CD4-positive, CD25-positive, alpha-beta regulatory T cell (primary cell): Measurements from ENCODE around the gene GDPD4. TPM values are rescaled to one million over a fixed set of nuclear protein-coding genes. Genes with fewer than 3 reads are reported as not detected.

ENCODE experiments used
- ATAC-seq, 2 donors: fragments of 150-1000 bp; cut with Tn5 transposase; one replicate each; pipeline ENCODE4 v1.10.0; 2021; ENCODE audit warnings: low read depth in 2 of 2, moderate number of reproducible peaks in 2 of 2, moderate library complexity in 1 of 2
- DNase-seq, 3 donors: peaks; one replicate each; pipeline versions ENCODE4 v3.0.0 to v3.0.0-alpha.2; 2012 to 2022; ENCODE audit warnings: mixed read lengths in 1 of 3
- H3K27ac ChIP-seq: one replicate; pipeline ENCODE4 v1.7.0; 2013; ENCODE audit warnings: mild to moderate bottlenecking, low read length; ENCODE audit not compliant: insufficient read depth, poor library complexity, severe bottlenecking
- H3K27me3 ChIP-seq: one replicate; pipeline ENCODE4 v1.7.0; 2013; ENCODE audit warnings: low read length; ENCODE audit not compliant: control insufficient read depth, insufficient read depth
- H3K36me3 ChIP-seq: one replicate; pipeline ENCODE4 v1.7.0; 2013; ENCODE audit warnings: mild to moderate bottlenecking, low read length, moderate library complexity; ENCODE audit not compliant: control insufficient read depth, insufficient read depth
- H3K4me1 ChIP-seq: 2 replicates; pipeline ENCODE4 v1.7.0; 2013; ENCODE audit warnings: mild to moderate bottlenecking, low read length; ENCODE audit not compliant: insufficient read depth, control insufficient read depth, poor library complexity, severe bottlenecking
- H3K4me3 ChIP-seq: one replicate; pipeline ENCODE4 v1.7.0; 2013; ENCODE audit warnings: low read depth, mild to moderate bottlenecking, low read length, moderate library complexity
- H3K9me3 ChIP-seq, 2 experiments: 1 replicate in 1 of 2; 2 replicates in 1 of 2; pipeline ENCODE4 v1.7.0; 2013; ENCODE audit warnings: low read length in 2 of 2, mild to moderate bottlenecking in 1 of 2, moderate library complexity in 1 of 2; ENCODE audit not compliant: control insufficient read depth in 2 of 2
- H3K27ac Mint-ChIP-seq, 3 donors: one replicate each; pipeline ENCODE4 v1.8.0; 2020 to 2022; ENCODE audit warnings: mild to moderate bottlenecking in 3 of 3, mixed read lengths in 3 of 3, moderate library complexity in 2 of 3
- H3K27me3 Mint-ChIP-seq: one replicate; pipeline ENCODE4 v1.8.0; 2022; ENCODE audit warnings: mild to moderate bottlenecking, mixed read lengths
- H3K36me3 Mint-ChIP-seq: one replicate; pipeline ENCODE4 v1.8.0; 2020; ENCODE audit warnings: mixed read lengths
- H3K4me1 Mint-ChIP-seq, 4 donors: one replicate each; pipeline ENCODE4 v1.8.0; 2020 to 2022; ENCODE audit warnings: mixed read lengths in 4 of 4, mild to moderate bottlenecking in 1 of 4
- H3K4me3 Mint-ChIP-seq, 4 donors: one replicate each; pipeline ENCODE4 v1.8.0; 2020 to 2022; ENCODE audit warnings: mild to moderate bottlenecking in 4 of 4, mixed read lengths in 4 of 4, moderate library complexity in 3 of 4
- H3K9me3 Mint-ChIP-seq, 7 donors: one replicate each; pipeline ENCODE4 v1.8.0; 2020 to 2022; ENCODE audit warnings: mixed read lengths in 7 of 7, mild to moderate bottlenecking in 3 of 7, moderate library complexity in 2 of 7
- polyA plus RNA-seq, 4 donors: library from polyadenylated mRNA; unstranded; fragments of 300-500 nt; fragmentation: Illumina TruSeq; gene quantifications; one replicate each; pipeline ENCODE4 v1.2.3, GENCODE V29; 2021
- total RNA-seq: library from RNA; stranded (reverse); gene quantifications from one replicate; pipeline ENCODE4 v1.2.3, GENCODE V29; 2022

Gene GDPD4
- total and polyA plus RNA-seq, 5 donors from 2014 or later: not detected

DNA sequence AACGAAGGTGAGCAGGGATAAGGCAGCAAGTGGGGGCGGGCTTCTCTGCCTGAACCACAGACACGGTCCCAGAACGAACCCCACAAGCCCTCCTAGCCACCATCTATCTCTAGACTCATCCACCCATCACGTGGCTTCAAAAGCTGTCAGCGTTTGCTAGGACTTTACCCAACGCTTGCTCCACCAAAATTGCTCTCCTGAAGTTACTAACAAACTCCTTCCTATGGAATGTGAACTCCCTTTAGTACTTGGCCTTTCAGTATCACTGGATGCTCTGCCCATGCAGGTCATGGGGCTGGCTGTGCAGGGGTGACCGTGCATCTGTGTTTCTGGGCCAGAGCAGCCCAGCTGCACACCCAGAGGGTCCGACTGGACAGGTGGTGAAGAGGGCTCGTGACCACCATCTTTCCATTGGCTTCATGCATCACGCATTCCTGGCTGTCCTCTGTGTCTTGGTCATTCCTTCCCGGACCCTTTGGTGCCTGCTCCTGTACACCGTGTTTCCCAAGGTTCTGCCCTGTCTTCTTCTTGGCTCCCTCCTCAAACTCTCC is 88.4 kb downstream of the GDPD4 start:
- Histone ChIP-seq H3K9me3 (no peaks in the 10 kb centered on the region), H3K4me1 (no peaks in the 10 kb centered on the region), H3K27ac (no peak overlapping the region), H3K27me3 (no peaks in the 10 kb centered on the region), H3K4me3 (no peak overlapping the region), H3K36me3 (no peaks in the 10 kb centered on the region)
- DNase-seq: no peak
- ATAC-seq: no peak
- Mint-ChIP-seq H3K4me3 (no peak overlapping the region), H3K9me3 (no peaks in the 10 kb centered on the region), H3K27ac (no peak overlapping the region), H3K27me3 (no peaks in the 10 kb centered on the region), H3K4me1 (no peaks in the 10 kb centered on the region), H3K36me3 (no peaks in the 10 kb centered on the region)

DNA sequence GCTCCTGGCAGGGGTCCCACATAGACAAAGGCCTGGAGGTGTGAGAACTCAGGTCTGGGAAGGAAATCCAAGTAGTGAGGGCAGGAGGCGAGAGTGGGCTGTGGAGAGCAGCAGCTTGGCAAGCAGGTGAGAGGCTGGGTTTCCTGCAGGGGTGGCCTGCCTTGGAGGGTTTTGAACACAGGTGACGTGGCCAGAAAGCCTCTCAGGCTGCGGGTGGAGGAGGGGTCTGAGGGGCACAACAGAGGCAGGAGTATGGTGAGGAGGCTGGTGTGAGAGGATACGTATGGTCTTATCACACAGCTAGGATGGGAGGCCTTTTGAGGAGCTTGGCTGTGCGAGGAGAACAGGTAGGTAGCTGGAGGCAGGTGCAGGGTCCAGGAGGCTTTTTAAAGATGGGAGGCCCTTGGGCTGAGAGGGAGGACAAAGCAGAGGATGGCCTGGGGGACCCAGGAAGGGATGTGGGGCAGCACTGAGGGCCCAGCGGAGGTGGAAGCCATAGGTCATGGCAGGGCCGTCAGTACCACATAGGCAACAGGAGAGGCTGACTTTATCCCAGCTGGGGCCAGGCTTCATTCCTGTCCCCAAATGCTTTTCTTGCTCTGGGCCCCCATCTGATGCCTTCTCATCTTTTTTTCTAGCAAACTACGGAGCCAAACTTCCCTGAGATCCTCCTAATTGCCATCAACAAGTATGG is 89.0 kb downstream of the GDPD4 start:
- Histone ChIP-seq H3K4me1 (no peaks in the 10 kb centered on the region), H3K9me3 (no peaks in the 10 kb centered on the region), H3K36me3 (no peaks in the 10 kb centered on the region), H3K27me3 (no peaks in the 10 kb centered on the region), H3K4me3 (no peak overlapping the region), H3K27ac (no peak overlapping the region)
- Mint-ChIP-seq H3K36me3 (no peaks in the 10 kb centered on the region), H3K27ac (no peak overlapping the region), H3K9me3 (no peaks in the 10 kb centered on the region), H3K4me3 (no peak overlapping the region), H3K4me1 (no peaks in the 10 kb centered on the region), H3K27me3 (no peaks in the 10 kb centered on the region)
- DNase-seq (no peak), ATAC-seq (no peak)

DNA sequence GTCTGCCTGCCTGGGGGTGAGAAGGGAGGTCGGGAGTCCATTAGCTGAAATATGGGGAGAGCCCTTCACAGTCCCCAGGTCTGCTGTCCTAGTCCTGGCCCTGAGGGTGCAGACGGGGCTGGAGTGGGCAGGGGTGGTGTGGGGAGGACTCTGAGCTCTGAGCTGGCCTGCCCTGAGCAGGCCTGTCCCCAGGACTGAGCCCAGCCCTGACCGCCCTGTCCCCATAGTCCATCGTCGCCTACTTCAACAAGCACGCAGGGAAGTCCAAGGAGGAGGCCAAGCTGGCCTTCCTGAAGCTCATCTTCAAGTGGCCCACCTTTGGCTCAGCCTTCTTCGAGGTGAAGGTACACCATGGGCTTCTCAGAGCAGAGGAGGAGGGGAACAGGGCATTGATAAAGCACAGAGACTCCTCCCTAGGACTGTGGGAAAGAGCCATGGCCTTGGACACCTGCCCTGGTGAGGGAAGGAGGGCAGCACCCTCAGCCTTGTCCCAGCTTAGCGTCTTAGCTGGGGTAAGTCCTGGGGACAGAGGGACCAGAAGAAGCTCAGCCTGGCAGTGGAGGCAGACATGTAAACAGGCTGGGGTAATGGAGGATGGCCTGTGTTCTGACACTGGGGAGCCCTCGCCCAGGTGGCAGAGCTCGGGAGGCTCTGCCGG is 89.8 kb downstream of the GDPD4 start:
- Histone ChIP-seq H3K9me3 (no peaks in the 10 kb centered on the region), H3K27ac (no peak overlapping the region), H3K36me3 (no peaks in the 10 kb centered on the region), H3K27me3 (no peaks in the 10 kb centered on the region), H3K4me3 (no peak overlapping the region), H3K4me1 (no peaks in the 10 kb centered on the region)
- no peak for DNase-seq
- no peaks in the 10 kb centered on the region for H3K36me3 Mint-ChIP-seq
- no peak overlapping the region for H3K4me3 Mint-ChIP-seq
- no peak for ATAC-seq
- H3K4me1 Mint-ChIP-seq: no peaks in the 10 kb centered on the region
- H3K9me3 Mint-ChIP-seq: no peaks in the 10 kb centered on the region
- H3K27me3 Mint-ChIP-seq: no peaks in the 10 kb centered on the region
- H3K27ac Mint-ChIP-seq: no peak overlapping the region

DNA sequence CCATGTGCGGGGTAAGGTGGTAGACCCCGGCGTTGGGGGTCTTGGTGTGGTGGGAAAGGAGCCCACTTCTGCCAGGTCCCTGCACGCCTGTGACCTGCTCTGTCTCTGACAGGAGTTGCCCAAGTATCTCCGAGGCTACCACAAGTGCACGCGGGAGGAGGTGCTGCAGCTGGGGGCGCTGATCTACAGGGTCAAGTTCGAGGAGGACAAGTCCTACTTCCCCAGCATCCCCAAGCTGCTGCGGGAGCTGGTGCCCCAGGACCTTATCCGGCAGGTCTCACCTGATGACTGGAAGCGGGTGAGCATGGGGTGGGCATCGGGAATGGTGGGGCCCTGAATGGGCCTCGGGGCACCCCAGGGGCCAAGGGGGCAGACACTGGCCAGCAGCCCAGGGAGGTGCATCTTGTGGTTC is 90.4 kb downstream of the GDPD4 start:
- Histone ChIP-seq H3K27ac (no peak overlapping the region), H3K36me3 (no peaks in the 10 kb centered on the region), H3K4me3 (no peak overlapping the region), H3K9me3 (no peaks in the 10 kb centered on the region), H3K27me3 (no peaks in the 10 kb centered on the region), H3K4me1 (no peaks in the 10 kb centered on the region)
- ATAC-seq (no peak), DNase-seq (no peak)
- Mint-ChIP-seq H3K9me3 (no peaks in the 10 kb centered on the region), H3K27ac (no peak overlapping the region), H3K36me3 (no peaks in the 10 kb centered on the region), H3K4me3 (no peak overlapping the region), H3K4me1 (no peaks in the 10 kb centered on the region), H3K27me3 (no peaks in the 10 kb centered on the region)

DNA sequence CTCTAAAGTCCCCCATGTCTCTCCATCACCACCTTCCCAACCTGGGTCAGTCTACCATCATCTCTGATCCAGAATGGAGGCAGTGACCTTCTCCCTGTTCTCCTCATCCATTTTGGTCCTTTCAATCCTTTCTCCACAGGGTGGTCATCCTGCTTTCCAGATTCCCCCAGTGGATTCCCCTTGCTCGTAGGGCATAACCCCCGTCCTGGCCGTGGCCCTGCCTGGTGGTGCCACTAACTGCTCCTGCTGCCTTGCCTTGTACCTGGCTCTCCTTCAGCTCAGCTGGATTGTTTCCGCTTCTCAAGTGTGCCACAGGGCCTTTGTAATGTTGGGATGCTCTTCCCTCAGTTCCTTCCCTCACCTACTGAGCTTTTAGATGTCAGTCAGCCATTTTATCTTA is 91.8 kb downstream of the GDPD4 start:
- Mint-ChIP-seq H3K9me3 (no peaks in the 10 kb centered on the region), H3K27me3 (no peaks in the 10 kb centered on the region), H3K27ac (no peak overlapping the region), H3K4me3 (no peak overlapping the region), H3K36me3 (no peaks in the 10 kb centered on the region), H3K4me1 (no peaks in the 10 kb centered on the region)
- Histone ChIP-seq H3K27ac (no peak overlapping the region), H3K4me1 (no peaks in the 10 kb centered on the region), H3K36me3 (no peaks in the 10 kb centered on the region), H3K4me3 (no peak overlapping the region), H3K27me3 (no peaks in the 10 kb centered on the region), H3K9me3 (no peaks in the 10 kb centered on the region)
- DNase-seq (no peak), ATAC-seq (no peak)

DNA sequence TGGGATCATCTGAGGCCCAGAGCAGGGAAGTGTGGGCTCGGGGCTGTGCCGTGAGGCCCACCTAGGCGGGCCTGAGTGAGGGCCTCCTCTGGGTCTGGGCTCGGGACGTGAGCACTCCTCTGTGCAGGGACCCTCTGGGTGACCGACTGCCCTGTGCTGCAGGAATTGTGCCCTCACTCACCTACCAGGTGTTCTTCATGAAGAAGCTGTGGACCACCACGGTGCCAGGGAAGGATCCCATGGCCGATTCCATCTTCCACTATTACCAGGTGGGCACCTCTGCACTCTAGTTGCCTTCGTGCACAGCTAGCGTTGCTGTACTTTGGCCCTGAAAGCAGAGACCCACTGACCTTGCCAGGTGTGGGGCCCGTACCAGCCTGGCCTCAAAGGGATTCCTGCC is 93.0 kb downstream of the GDPD4 start:
- H3K4me1 Mint-ChIP-seq: no peaks in the 10 kb centered on the region
- H3K27ac Mint-ChIP-seq: peak overlapping the region in 1 of 3 donors; percentile 20
- H3K36me3 ChIP-seq: no peaks in the 10 kb centered on the region
- H3K4me3 ChIP-seq: no peak overlapping the region
- H3K4me1 ChIP-seq: no peaks in the 10 kb centered on the region
- H3K27ac ChIP-seq: no peak overlapping the region
- no peaks in the 10 kb centered on the region for H3K27me3 ChIP-seq
- no peak overlapping the region for H3K4me3 Mint-ChIP-seq
- H3K9me3 Mint-ChIP-seq: no peaks in the 10 kb centered on the region
- DNase-seq (no peak), ATAC-seq (no peak)
- no peaks in the 10 kb centered on the region for H3K9me3 ChIP-seq
- no peaks in the 10 kb centered on the region for H3K36me3 Mint-ChIP-seq
- no peaks in the 10 kb centered on the region for H3K27me3 Mint-ChIP-seq

DNA sequence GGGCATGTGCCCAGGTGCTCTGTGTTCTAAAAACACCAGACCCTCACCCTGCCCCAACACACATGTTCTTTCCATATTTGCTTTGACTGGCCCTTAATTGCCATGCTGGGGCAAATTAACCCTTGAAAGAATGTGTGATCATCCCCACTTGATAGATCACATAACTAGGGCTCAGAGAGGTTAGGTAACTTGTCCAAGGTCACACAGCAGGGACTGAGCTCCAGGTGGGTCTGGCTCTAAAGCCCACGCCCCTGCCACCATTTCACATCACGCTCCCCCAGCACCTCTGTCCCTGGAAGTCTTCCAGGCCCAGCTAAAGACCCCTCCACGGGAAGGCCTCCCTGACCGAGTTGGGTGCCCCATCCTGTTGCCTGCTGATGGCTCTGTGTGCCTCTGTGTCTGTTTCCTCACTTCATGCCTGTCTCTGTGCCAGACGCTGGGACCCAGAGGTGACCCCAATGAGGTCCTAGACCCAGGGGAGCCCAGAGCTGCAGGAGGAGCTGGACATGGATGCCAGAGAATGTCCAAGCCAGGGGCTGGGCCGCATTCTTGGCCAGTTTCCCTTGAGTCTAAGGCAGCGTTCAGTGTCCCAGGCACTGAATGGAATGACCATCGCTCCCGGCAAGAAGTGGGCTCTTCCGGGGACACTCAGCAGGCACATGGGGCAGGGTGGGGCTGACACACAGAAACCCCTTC is 93.7 kb downstream of the GDPD4 start:
- no peaks in the 10 kb centered on the region for H3K4me1 ChIP-seq
- H3K27ac ChIP-seq: no peak overlapping the region
- Mint-ChIP-seq H3K27ac (no peak overlapping the region), H3K9me3 (no peaks in the 10 kb centered on the region), H3K4me1 (no peaks in the 10 kb centered on the region), H3K27me3 (no peaks in the 10 kb centered on the region), H3K36me3 (no peaks in the 10 kb centered on the region), H3K4me3 (no peak overlapping the region)
- no peaks in the 10 kb centered on the region for H3K27me3 ChIP-seq
- no peak for DNase-seq
- no peak for ATAC-seq
- H3K4me3 ChIP-seq: no peak overlapping the region
- H3K36me3 ChIP-seq: no peaks in the 10 kb centered on the region
- H3K9me3 ChIP-seq: no peaks in the 10 kb centered on the region
